Activated CD4-positive, CD25-positive, alpha-beta regulatory T cell treated with anti-CD3 and anti-CD28 coated beads, Interleukin-2, amount 50 U/mL, for 16 hours (primary cell): ENCODE data around the gene ATL2.
"Not testable (repeated sequence)": the region's sequence is repeated elsewhere in the genome, so short reads cannot be mapped to it uniquely, and the experiment has no call there.

Experiments
- DNase-seq: peaks from one replicate; pipeline ENCODE4 v3.0.0-alpha.2; 2020; ENCODE audit warnings: low read depth, low spot score

ATL2 gene

DNA sequence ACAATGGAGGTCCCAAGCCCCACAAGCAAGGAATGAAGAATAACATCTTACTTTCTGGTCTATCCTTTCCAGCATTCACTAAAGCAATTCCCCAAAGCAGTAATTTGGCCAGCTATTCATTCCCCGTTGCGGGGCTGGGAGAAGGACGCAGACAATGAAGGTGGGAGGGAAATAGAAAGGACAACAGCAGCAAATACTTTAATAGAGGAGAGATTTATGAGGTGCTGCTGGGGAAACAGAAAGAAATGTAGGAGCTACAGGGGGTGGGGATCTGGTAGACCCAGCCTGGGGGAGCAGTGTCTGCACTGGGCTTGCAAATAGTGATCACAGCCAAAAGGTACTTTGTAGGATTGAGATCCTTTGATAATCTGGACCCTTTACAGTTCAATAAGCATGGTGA lies 13.9 kb upstream of the ATL2 start:
- DNase-seq, result no peak

DNA sequence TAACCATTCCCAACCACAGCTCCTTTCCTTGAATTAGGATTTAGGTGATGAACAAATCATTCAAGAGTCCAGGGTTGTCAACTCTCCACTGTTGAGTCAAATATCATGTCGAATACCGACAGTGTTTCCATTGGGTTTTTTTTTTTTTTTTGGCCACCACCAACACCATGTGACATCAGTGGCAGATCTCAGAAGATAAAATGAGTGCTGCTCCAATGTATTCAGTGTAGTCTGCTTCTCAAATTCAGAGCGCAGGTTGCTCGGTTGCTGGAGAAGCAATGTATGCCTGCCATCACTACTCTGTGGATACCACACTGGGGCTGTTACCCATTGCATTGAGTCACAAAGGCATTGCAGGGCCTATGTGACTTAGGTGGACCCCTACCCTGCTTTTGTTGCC lies 10.8 kb upstream of the ATL2 start:
- DNase-seq, result no peak

DNA sequence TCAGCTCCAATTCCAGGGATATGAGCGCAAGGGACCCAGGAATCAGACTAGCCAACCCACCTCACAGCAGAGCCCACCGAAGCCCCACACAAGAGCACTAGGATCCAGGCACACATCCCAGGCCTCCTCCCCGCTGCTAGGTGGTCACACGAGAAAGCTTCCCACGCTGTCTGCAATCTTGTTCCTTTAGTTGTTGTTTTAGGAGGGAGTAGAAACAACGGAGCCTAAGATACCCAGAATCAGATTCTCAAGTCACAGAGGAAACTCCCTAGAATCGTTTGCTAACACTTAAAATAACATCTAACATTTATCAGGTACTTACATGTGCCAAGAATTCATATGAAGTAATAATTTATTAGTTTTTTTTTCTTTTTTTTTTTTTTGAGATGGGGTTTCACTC lies 9.7 kb upstream of the ATL2 start:
- no peak for DNase-seq

DNA sequence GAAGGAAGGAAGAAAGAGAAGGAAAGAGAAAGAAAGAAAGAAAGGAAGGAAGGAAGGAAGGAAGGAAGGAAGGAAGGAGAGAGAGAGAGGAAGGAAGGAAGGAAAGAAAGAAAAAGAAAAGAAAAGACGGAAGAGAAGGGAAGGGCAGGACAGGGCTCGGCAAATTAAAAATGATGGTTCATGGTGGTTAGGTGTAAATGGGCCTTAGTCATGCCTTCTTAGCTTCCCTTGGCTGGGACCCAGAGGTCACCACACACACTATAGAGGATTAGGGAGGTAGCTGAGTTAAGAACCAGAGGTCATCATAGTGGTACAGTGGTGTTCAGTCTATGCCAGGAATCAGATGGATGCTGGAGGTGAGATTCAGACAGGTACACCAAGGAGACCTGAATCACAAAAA lies 9.3 kb upstream of the ATL2 start:
- DNase-seq, result no peak

DNA sequence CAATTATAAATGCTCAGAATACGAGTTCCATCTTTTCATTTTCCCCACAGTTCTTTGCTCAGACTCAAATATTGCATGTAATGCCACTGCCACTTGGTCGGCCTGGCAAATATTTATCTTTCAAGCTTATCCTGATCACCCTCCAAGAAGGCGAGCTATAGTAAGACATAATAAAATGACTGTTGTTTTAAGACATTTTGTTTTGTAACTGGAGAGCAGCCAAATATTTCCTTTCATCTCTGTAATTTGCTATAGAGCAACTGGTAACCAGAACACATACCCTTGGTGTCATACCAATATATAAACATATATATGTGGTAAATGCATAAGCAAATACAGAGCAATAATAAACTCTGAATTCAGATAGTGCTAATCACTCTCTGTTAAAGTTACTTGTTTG lies 7.3 kb upstream of the ATL2 start:
- no peak for DNase-seq

DNA sequence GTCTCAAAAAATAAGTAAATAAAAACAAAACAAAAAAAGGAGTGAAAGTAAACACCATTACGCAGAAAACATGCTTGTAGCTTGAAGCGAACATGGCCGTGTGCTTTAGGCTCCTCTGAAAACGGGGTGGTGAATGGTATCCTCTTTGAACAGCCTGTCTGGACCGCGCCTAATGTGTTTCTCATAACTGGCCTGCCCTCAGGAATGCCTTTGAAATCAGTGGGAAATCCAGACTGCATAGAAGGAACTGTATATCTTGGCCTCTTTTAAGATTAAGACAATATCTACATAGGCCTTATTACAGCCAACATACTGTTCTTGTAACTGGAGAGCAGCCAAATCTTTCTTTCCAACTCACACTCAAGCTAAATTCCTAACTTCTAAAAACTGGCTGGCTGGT lies 6.7 kb upstream of the ATL2 start:
- not testable (repeated sequence) for DNase-seq

DNA sequence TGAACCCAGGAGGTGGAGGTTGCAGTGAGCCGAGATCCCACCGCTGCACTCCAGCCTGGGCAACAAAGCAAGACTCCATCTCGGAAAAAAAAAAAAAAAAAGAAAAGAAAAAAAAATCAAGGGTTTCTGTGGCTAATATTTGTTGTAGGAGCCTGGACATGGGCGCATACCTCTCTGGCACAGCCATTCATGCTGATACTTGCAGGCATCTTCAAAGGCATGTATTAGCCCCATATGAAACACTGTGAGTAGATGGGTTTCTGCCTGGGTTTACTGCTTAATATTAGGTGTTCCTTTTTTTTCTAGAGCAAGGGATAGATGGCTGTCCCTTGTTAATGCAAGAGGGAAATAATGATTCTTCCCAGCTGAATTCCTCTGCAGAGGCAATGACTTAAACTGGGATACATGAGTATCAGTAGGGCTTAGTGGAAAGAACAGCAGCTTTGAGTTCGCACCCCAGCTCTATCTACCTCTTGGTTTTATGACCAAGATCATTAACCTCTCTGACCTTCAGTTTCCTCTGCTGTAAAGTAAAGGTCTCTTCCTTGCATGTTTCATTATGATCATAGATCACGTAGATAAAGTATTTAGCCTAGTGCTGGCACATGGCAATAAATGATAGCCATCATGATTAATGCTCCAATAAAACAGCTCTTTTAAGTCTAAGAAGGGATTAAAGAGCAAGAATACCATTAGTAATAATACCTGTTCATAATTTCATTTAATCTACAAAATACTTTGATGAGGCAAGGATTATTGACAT lies 4.5 kb upstream of the ATL2 start:
- no peak for DNase-seq

DNA sequence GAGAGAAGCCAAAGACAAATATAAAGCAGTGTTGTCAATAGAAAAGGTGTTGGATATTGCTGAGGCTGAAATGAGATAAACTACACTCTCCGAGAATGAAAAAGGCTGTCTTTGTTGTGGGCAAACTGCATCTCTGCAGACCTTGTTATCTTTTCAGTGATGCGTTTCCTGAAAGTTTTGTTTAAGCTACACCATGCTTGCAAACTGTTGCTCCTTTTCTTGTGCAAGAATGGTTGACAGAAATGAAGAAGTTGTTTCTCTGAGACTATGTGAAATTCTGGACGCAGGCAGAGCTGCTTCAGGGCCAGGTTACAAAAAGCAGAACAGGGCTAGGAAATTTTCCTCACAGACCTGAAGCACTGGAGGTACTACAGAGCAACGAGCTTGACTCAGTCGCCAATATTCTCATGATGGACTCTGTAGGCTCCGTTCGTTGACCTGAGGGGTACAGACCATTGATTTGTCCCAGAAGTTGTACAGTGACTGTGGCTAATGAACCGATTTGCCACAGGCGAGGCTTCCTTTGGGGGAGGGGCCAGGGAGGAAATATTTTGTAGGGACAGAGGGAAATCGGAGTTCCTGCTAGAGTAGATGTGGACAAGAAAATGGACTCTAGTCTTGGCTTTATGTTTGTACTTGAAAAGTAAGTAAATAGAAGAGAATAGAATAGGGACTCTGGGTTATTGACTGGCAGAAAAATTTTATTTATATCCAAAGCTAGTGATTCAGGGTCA lies 3.5 kb upstream of the ATL2 start:
- no peak for DNase-seq

DNA sequence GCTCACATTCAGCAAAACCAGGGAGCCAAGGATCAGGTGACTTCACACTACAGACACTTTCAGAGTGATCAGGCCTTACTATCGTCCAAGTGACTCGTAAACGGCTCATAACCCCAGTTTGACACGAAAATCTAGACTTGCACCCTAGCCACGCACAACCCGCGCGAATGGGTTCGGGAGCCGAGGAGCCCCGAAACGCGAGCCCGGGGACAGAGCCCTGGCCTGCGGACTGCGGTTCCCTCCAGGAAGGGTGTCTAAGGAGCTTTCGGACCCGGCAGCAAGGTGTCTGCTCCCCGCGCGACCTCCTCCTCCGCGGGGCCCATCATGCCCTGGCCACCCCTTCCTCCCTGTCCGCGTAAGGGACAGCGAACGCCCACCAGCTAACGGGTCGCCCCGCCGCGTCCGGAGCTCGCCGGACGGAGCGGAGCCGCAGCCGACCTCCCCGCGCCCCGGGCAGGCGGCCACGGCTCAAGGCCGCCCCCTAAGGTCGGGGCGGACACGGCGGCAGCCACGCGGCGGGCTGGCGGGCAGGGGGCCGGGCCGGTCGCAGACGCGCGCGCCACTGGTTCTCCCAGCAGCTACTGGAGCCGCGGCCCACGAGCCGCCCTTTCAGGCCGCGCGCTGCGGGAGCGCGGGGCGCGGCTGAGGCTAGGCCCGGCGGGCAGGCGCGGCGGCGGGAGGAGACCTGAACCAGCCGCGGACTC lies 575 bp downstream of the ATL2 start:
- peak; percentile 26 for DNase-seq

DNA sequence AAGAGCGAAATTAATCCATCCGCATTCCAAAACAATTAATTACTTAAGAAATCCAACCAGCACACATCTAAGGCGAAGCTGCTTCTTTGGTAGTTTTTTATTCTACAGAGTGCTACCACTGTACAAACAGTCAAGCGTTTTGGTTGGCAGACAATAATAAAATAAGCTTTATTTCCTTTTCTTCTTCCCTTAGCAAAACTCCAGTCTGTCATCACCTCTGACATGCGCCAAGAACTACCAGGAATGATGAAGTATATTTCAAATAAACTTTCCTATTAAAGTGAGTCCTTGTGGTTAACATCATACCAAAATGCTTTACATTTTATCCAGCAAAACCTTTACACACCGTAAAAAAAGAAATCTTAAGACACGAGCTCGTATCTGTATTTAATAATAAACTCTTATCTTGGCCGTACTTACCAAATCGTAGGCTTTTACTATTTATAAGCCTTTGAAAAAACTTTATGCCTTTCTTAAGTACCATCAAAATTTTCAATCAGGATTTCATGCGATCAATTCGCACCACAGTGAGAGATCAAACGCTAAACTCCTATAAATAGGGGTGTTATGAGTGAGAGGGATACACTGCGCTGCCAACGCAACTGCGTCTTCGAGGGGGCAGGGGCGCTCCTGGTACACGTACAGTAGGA lies 1.3 kb downstream of the ATL2 start:
- DNase-seq, result no peak

DNA sequence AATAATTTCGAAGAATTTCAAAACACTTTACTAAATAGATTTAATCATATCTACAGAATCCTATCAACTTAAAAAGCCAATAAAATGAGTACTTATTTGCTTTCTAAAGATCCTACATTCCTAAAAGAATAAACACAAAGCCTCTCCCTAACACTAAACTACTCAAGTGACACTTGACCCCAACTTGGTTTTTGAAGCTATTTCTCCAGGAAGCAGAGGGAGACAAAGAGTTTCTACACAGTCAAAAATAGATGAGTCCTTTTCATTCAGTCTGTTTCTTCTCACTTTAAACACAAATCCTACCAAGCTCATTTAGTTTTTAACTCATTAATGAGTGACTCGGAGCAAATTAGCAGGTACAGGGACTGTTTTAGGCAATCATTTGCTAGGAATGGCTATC lies 2.1 kb downstream of the ATL2 start:
- DNase-seq, result no peak

DNA sequence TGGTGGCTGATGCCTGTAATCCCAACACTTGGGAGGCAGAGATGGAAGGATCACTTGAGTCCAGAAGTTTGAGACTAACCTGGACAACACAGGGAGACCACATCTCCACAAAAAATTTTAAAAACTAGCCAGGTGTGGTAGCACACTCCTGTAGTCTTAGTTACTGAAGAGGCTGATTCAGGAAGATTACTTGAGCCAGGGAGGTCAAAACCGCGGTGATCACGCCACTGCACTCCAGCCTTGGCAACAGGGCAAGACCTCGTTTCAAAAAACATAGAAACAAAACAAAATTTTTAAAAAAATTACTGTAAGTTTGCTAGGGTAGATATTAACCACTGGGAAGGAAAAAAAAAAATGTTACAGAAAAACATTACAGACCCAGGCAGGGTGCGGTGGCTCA lies 5.8 kb downstream of the ATL2 start:
- DNase-seq, result no peak

DNA sequence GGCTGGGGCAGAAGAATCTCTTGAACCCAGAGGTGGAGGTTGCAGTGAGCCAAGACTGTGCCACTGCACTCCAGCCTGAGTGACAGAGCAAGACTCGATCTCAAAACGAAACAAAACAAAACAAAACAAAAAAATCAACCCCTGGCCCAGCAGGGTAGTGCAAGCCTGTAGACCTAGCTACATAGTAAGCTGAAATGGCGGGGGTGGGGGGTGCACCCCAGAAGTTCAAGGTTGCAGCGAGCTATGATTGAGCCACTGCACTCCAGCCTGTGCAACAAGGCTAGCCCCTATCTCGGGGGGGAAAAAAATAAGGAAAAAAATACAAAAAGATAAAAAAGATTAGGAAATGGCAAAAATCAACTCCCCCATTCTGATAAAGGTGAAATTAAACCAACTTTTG lies 6.4 kb downstream of the ATL2 start:
- DNase-seq, result no peak

DNA sequence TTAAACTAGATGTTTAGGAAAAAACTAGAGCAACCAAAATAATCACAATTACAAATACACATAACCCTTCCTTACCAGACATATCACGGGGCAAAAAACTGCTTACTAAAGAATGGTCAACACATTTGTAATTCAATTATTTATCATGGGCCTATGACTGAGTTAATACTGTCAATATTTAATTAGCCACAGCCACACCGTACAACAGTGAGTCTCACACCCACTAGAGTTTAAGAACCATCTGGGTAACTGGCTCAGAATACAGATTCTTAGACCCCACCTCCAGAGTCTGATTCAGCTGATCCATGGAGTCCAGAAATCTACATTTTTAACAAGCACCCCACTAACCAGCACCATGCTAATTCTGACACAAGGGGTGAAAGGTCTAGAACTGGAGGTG lies 14.8 kb downstream of the ATL2 start:
- no peak for DNase-seq

DNA sequence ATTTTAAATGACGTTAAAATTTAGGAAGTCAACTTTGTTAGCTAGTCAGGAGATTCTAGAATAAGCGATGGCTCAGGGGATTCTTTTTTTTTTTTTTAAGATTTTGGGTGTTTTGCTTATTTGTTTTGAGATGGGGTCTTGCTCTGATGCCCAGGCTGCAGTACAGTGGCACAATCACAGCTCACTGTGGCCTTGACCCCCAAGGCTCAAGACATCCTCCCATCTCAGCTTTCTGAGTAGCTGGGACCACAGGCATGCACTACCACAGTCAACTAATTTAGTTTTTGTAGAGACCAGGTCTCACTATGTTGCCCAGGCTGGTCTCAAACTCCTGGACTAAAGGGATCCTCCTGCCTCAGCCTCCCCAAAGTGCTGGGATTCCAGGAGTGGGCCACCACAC lies 16.9 kb downstream of the ATL2 start:
- DNase-seq, result no peak

DNA sequence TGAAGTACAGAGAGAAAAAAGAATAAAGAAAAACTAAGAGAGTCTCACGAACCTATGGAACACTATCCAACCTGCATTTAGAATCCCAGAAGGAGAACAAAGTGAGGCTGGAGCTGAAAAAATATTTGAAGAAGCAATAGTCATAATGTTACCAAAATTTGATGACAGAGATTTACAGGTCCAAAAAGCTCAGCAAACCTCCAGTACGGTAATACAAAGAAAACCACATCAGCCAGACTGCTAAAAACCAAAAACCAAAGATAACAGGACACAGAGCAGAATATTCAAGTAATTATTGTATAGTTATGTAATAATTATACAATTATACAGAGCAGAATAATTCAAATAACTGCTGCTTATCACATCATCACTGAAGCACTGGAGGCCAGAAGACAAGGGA lies 23.7 kb downstream of the ATL2 start:
- DNase-seq, result no peak

DNA sequence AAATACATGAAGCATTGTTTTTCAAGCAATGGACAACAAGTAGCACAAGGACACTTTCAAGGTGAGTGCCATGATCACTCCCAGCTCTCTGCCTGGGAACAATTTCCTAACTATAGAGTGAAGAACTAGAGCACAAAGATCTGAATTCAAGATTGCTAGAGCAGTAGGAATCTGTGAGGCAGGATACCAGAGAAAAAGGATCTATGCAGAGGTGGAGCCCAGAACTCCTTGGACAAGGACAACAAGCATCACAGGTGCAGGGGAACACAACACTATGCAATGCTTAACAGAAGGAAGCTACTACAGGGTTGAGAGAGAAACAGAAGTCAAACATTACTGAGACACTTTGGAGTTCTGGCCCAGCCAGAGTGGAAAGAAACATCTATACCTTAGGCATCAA lies 24.7 kb downstream of the ATL2 start:
- no peak for DNase-seq

DNA sequence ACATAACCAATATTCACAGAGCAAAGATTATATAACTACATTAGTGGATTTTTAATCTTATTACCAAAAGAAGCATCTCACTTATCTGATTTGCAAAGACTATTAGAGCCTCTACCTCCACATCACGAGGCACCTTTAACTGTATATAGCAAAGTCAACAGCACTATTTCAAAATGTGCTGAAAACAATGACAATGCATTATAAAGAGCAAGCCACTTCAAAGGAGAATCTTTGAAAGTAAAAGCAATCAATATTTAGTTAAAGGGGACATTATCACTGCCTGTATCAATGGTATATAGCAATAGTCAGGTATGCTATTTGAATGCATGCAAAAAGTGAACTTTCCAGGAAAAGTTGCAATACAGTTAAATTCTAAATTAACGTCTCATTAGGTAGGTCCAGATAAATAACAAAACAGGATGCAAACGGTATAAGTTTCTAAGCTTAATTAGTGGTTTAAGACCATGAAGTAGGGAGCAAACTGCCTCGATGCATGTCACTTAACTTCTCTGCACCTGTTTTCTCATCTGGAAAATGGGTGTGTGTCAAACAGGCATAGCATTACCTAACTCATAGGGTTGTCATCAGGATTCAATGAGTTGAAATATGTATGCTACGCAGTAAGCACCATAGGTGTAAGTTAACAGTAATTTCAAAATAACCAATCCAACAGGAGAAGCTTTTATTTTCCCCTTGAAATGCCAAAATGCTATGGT lies 31.6 kb downstream of the ATL2 start:
- no peak for DNase-seq

DNA sequence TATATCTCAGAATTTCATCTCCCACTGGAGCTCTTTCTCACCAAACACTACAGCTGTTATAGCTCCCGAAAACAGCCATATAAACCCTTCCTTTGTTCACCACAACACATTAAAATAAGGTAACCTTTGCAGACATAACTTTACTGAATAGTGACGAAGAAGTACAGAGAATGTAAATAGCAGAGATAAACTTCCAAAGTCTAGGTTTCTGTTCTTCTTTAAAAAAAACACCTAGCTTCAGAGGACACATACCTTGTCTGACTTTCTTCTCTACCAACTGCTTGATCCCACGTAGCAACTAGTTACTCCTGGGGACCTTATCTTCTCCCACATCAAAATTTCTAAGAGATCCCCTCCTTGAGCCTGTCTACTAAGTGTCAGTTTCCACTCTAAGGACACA lies 32.3 kb downstream of the ATL2 start:
- no peak for DNase-seq

DNA sequence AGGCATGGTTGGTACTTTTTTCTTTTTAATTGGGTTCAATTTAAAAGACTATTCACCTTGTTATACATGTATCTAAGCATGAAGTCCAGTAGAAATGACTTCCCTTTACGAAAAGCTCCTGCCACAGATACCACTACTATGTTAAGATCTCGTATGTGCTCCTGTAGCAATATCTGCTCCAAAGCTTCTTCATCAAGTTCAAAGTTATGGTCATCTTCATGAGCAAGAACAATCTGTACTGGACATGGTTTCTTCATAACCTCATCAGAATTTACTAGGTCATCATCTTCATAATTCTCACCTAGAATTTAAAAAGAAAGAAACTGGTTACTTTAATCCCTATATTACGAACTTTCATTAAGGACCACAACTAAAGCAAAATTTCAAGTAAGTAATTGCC lies 33.9 kb downstream of the ATL2 start:
- DNase-seq, result no peak

DNA sequence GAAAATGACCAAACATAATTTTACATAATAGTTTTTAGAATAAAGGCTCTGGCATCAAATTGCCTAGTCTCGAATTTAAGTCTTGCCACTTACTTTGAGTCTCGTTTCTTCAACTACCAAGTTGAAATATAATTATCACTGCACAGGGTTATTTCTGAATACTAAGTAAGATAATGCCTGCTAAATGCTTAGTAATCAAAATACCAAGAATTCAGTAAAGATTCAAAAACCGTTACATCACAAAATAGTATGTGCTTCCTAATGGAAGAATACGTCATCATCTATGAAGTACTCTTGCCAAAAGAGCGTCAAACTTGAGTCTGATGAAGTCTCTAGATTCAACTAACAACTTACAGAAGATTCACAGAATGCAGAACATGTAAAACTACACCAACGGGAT lies 40.5 kb downstream of the ATL2 start:
- no peak for DNase-seq

DNA sequence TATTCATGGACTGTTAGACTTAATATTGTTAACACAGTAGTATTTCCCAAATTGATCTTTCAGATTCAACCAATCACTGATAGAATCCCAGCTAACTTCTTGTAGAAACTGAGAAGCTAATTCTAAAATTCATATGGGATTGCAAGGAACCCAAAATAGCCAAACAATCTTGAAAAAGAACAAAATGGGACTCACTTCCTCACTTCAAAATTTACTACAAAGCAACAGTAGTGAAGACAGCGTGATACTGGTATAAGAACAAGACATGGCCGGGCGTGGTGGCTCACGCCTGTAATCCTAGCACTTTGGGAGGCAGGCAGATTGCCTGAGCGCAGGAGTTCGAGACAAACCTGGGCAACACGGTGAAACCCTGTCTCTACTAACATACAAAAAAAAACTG lies 46.3 kb downstream of the ATL2 start:
- no peak for DNase-seq
